ENCODE measurements around the gene PNKP. TPM values are rescaled to one million over a fixed set of nuclear protein-coding genes. Genes with fewer than 3 reads are reported as not detected.

The PNKP gene
- total RNA-seq = 68.3 and 81.3 TPM in 2 replicates

DNA sequence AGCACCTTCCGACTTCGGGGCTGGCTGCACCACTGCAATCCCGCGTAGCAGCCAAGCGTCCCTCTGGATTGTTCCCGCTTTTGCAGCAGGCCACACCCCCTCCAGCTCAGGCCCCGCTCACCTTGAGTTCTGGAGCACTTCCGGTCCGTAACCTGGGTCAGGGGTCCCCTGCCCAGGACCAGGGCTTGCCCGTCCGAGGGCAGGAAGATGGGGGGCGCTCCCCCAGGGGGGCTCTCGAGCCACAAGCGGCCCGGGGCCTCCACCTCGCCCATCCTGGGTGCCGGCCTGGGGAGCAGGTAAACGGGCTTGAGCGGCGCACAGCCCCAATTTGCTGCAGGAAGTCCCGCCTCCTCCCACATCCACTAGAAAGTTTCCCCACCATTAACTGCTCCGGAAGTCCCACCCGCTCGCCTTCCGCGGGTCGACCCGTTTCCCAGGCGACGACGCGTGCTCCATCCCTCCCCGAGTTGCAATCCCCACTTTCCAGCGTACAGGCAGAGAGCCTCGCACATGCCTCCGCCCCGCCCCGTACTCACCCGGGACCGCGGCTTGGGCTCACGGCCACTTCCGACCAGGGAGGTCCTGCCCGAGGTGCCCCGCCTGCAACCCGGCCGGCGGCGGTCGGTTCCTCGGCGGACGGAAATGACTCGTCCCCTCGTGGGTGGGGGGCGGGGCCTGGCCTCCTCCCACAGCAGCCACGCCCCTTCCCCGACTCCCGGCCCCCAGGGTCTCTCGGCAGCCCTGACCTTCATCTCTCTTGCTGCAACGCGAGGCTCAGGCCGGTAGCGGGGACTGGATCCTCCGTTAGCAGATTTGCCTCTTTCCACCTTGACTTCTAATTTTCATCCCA is at the start of gene PNKP:
PNKP (minus strand) TSS at position 644 of the 850 bp plus-strand sequence; CDS start at position 272, 372 bp downstream.
- no peak for DNase-seq (ENCODE audit: extremely low read depth, low read depth, low spot score)

DNA sequence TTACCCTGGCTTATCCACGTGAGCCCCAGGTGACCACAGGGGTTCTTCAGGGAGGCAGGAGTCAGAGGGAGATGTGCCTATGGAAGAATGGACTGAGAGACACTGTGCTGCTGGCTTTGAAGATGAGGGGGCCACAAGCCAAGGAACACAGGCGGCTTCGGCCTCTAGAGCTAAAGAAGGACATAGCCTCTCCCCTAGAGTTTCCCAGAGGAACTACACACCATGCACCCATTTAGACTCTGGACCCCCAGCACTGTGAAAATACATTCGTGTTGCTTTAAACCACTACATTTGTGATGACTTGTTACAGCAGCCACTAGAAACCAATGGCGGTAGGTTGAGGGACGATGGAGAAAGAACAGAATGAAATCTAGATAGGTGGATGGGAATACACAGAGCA is 47.9 kb upstream of the PNKP start:
- no peak for DNase-seq (ENCODE audit: extremely low read depth, low read depth, low spot score)

GRCh38 chr19:49913720-49914119 is 46.3 kb upstream of the PNKP start:
- DNase-seq (ENCODE audit: extremely low read depth, low read depth, low spot score) = no peak

GRCh38 chr19:49912965-49913685 is 45.7 kb upstream of the PNKP start:
- DNase-seq (ENCODE audit: extremely low read depth, low read depth, low spot score) = no peak

GRCh38 chr19:49911381-49912145 is 44.2 kb upstream of the PNKP start:
- no peak for DNase-seq (ENCODE audit: extremely low read depth, low read depth, low spot score)

DNA sequence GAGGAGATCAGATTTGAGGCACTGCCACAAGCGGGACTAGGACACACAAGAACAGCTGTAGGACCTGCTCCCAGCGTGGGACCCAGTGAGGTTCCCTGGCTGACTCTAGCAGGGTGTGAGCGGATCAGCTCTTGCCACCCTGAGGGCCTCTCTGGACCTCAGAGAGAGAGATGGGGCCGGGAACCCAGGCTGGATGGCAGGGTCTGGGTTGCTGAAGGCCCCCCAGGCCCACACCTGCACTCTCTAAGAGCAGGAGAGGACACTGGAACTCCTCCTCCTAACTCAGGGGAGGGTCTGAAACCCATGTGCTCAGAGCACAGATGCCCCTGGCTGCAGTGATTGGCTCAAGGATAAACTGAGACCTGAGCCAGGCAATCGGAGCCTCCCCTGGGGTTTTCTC is 42.8 kb upstream of the PNKP start:
- DNase-seq (ENCODE audit: extremely low read depth, low read depth, low spot score) = no peak

GRCh38 chr19:49908480-49909420 is 41.4 kb upstream of the PNKP start:
- no peak for DNase-seq (ENCODE audit: extremely low read depth, low read depth, low spot score)

DNA sequence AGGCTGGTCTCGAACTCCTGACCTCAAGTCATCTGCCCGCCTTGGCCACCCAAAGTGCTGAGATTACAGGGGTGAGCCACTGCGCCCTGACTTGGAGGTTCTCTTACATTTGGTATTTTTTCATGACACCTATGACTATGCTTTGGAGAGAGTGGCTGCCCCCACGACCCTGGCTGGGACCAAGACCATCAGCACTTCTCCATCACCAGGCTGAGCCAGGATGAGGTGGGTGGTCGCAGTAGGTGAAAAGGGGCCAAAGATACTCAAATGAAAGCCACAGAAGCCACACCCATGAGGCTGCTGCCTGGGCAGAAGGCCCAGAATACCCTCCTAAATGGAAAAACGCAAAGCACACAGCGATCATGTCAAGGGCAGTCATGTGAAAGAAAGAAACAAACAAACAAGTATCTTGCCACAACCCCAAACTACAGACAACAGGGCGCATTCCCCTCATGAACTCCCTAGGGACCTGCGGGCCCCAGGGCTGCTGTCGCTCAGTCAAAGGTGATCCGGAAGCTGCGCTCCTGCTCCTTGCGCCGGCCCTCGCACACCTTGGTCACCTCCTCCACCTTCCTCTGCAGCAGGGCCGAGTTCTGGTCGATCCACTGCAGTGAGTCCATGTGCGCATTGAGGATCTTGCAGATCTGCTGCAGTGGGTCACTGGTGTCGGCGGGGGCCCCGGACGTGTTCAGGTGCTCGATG is 40.5 kb upstream of the PNKP start:
- no peak for DNase-seq (ENCODE audit: extremely low read depth, low read depth, low spot score)

- no peak for DNase-seq (ENCODE audit: extremely low read depth, low read depth, low spot score)
Observed at GRCh38 chr19:49906879-49907564, 39.6 kb upstream of the PNKP start.

- DNase-seq (ENCODE audit: extremely low read depth, low read depth, low spot score) = no peak
Observed at GRCh38 chr19:49904136-49904535, 36.8 kb upstream of the PNKP start.

DNA sequence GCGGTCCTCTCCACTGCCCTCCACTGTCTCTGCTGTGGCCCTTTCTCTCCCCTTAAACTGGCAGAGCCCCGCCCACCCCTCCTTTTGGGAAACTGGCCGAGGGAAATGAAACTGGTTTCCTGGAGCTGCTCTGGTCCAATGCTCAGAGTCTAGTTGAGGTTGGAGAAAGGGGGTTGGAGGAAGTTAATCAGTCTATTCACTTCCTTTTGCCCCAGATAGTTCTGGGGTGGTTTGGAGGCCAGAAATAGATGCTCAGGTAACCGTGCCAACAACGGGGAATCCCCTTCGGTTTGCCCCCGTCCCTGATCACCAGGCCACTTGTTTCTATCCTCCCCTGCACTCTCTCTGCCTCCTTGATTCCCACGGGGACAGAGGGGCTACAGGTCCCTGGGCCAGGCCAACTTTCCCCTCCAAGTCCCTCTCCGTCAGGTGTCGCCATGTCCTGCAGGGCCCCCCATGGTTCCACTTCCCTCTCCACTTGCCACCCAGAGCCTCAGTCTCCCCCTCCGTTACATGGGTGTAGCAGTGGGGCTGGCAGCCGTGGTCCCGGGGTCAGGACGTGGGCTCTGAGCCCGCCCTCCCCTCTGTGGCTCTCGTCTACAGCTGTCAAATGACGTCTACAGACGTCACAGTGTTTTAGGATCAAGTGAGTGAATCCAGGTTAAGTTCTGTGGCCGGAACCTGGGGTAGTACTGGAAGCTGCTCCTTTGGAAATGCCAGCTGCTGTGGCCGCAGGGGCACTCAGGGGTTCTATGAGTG is 29.7 kb upstream of the PNKP start, which contains the start of gene IL4I1:
IL4I1 (minus strand) TSS at position 25 of the 759 bp plus-strand sequence. CDS start 727 bp downstream, outside the sequence.
- peak; percentile 44 for DNase-seq (ENCODE audit: extremely low read depth, low read depth, low spot score)

DNA sequence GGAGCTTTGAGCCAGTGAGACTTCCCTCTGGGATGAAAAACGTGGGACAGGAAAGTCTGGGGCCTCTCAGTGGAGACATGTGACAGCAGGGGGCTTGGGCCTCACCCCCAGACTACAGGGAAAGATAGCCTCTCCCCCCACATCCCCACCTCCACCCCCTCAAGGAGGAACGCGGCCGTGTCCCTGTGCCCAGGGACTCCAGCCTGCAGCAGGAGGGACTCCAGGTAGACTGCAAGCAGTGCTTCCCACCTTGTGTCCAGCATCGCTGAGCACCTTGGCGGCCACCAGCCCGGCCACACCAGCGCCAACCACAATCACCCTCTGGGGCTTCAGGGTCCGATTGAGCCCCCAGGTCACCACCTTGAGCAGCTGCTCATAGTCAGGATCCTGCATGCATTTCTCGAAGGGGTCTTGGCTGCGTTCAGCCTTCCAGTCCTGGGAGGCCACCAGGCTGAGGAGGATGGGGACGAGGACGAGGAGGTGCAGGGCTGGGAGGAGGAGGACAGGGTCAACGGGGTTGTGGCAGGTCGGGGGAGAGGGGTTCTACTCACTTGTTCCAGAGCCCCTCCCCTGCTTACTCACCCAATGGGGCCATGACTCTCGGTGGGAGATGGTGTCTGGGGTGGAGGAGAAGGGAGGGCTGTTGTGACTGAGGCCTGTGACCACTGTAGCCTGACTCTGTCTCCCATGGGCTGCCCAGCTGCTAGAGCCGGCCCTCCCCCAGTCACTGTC is 28.4 kb upstream of the PNKP start:
- no peak for DNase-seq (ENCODE audit: extremely low read depth, low read depth, low spot score)

DNA sequence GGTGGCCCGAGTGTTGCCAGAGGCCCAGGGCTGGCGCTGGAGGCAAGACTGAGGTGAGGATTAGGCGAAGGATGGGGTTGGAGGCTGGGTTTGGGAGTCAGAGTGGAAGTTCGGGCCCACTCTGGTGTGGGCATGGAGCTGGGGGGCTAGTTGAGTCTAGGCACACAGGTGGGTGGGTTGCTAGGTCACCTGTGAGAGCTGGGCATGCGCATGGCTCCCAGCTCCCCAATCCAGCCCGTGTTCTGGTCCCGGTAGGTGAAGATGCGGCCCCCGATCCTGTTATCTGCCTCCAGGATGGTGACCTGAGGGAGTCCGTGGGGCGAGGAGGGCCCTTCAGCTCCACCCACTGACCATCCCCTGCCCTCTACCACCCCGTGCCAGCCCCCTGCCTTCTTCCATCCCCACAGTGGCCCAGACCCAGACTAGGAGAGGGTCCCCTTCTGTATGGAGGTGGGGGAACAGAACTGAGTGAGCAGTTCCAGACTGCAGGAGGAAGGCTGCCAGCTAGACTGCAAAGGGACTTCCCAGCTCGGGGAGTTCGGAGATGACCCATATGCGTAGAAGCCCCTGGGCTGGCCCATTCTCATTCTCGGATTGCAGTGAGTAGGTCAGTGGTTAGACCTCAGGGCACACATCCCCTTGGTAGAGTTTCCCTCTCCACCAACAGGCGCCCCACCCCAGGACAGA is 27.6 kb upstream of the PNKP start:
- no peak for DNase-seq (ENCODE audit: extremely low read depth, low read depth, low spot score)

GRCh38 chr19:49894011-49894664 is 26.8 kb upstream of the PNKP start:
- DNase-seq (ENCODE audit: extremely low read depth, low read depth, low spot score) = no peak

DNA sequence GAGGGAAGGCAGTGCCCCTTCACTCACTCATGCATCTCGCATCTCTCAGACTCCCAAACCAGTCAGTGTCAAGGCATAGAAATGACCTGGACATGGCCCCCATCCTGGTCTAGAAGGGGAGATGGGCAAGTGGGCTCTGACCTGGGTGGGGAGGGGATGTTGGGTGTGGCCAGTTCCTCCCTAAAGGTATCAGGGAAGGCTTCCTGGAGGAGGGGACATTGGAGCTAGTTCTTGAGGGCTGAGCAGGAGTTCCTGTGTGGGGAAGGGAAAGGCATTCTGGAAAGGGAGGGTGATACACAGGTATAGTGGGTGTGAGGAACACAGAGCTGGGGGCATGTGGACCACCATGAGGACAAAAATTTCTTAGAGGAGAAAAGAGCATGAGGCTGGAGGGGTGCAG is 25.3 kb upstream of the PNKP start:
- no peak for DNase-seq (ENCODE audit: extremely low read depth, low read depth, low spot score)

DNA sequence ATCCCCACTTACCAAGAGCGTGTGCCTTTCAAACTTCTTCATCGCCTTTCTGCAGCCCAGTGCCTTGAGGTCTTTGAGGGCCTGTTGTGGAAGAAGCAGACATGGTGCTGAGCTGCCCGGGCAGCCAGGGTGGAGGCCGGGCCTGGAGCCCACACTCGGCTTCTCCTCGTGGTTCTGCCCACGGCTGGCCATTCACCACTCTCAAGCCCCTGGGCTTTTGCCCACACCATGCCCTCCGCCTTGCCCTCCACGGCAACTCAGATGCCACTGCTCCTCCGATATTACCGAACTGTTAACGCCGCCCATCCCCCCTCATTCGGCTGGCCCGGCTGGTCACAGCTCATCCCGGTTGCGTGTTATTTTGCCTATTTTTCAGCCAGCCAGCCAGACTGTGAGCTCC is 24.0 kb upstream of the PNKP start:
- DNase-seq (ENCODE audit: extremely low read depth, low read depth, low spot score) = no peak
